GM21528 (cell line): ENCODE results near the gene NDUFS7.

ENCODE experiments used
- ATAC-seq: cut with Tn5 transposase; IDR thresholded peaks from one replicate; pipeline ENCODE4 v1.9.1; 2021; ENCODE audit warnings: mild to moderate bottlenecking, moderate library complexity; ENCODE audit not compliant: unreplicated experiment, low FRiP score

The NDUFS7 gene

GRCh38 chr19:1399079-1399478, 15.4 kb downstream of the NDUFS7 start:
- ATAC-seq, result no peak

GRCh38 chr19:1399745-1400144, 16.0 kb downstream of the NDUFS7 start:
- no peak for ATAC-seq

GRCh38 chr19:1400281-1401137, 16.8 kb downstream of the NDUFS7 start:
- ATAC-seq, result no peak

GRCh38 chr19:1401138-1401888, 17.6 kb downstream of the NDUFS7 start, which contains the start of gene GAMT:
Gene GAMT (minus strand): TSS chr19:1401542. CDS start chr19:1401476, 66 bp downstream.
- ATAC-seq, result no peak

GRCh38 chr19:1401889-1402217, 18.1 kb downstream of the NDUFS7 start:
- no peak for ATAC-seq

GRCh38 chr19:1402411-1403070, 18.8 kb downstream of the NDUFS7 start:
- no peak for ATAC-seq

GRCh38 chr19:1406774-1407527, 23.2 kb downstream of the NDUFS7 start:
- peak; percentile 68 for ATAC-seq

- ATAC-seq, result peak; percentile 20
These were observed 24.0 kb downstream of the NDUFS7 start, which contains the start of gene DAZAP1 for GRCh38 chr19:1407528-1408299. Gene DAZAP1 (plus strand): TSS chr19:1407586. CDS start chr19:1407774, 188 bp downstream.

GRCh38 chr19:1408300-1409203, 24.8 kb downstream of the NDUFS7 start:
- ATAC-seq, result no peak

- no peak for ATAC-seq
These were observed 25.7 kb downstream of the NDUFS7 start for GRCh38 chr19:1409204-1410005.

- ATAC-seq, result no peak
These were observed 26.6 kb downstream of the NDUFS7 start for GRCh38 chr19:1410136-1410786.

- no peak for ATAC-seq
These were observed 27.1 kb downstream of the NDUFS7 start for GRCh38 chr19:1410789-1411188.

GRCh38 chr19:1411255-1412191, 27.8 kb downstream of the NDUFS7 start:
- ATAC-seq, result no peak

GRCh38 chr19:1412323-1412923, 28.7 kb downstream of the NDUFS7 start:
- no peak for ATAC-seq

- ATAC-seq, result no peak
These were observed 29.5 kb downstream of the NDUFS7 start for GRCh38 chr19:1412995-1413800.
